H54 (cell line): Measurements from ENCODE around the gene DPYD.
A peak's percentile ranks its signal among the peaks of the same experiment; 100 is the strongest.

ENCODE experiments used
- DNase-seq: peaks from one replicate; pipeline ENCODE4 v3.0.0; 2011; ENCODE audit warnings: low spot score, mixed read lengths; ENCODE audit not compliant: insufficient read length
- FAIRE-seq: peaks from 3 replicates; lab custom pipeline; 2011; peaks lifted over from hg19 to GRCh38; lab: Jason Lieb, UNC
- POLR2A ChIP-seq: IDR thresholded peaks from 2 replicates; pipeline ENCODE4 v1.6.1; 2011; ENCODE audit warnings: low read depth, mild to moderate bottlenecking, low read length

DPYD gene

DNA sequence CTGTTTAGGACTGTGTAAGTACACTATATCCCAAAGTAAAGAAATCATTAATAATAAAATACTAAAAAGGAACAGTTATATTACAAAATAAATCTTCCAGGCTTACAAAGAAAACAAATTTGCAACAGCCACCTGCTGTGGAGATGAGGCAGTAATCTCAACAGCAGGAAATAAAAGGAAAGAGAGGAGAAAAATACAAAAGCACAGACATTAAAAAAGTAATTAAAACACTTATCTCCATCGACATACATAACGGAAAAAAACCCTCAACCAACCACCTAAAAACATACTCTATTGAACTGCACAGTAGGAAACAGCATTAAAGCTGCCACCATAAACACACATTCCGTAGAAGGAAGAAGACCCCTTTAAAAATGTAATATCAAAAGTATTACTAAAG is 317.6 kb downstream of the DPYD start:
- no peak for DNase-seq
- no peak for TF ChIP-seq POLR2A
- no peak for FAIRE-seq

GRCh38 chr1:97599447-97599846 is 321.4 kb downstream of the DPYD start:
- FAIRE-seq (no peak), DNase-seq (no peak)
- TF ChIP-seq POLR2A, result no peak

DNA sequence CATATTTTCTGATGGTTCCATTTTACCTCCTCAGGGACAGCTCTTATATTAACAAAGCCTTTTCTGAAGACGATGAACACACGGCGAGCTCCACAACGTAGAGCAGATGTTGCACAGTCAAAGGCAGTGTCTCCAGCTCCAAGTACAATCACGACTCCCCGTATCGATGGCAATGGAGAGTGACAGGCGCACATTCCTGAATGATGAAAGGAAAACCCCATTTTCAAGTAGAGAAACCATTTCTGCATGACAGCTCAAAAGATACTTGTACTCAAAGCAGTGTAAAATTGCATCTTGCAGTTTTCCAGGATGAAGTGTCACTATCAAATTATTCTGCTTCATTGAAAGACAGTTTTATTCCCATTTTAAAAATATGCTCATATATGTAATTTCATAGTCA is 327.6 kb downstream of the DPYD start:
- no peak for FAIRE-seq
- no peak for TF ChIP-seq POLR2A
- DNase-seq, result no peak

DNA sequence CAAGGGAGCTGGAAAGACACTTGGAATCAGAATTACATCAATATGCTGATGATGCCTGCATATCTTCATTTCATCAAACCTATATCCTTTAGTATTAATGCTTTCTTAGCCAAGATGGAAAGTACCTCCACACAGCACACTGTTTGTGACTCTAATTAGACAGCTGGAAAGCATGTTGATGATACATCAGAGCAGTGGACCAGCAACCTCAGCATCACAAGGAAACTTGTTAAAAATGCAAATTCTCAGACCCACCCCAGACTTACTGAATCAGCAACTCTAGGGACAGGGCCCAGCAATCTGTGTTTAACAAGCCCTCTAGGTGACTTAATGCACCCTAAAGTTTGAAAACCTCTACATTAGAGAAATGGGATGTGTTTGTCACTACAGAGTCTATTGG is 332.1 kb downstream of the DPYD start:
- no peak for DNase-seq
- FAIRE-seq, result no peak
- TF ChIP-seq POLR2A, result no peak

DNA sequence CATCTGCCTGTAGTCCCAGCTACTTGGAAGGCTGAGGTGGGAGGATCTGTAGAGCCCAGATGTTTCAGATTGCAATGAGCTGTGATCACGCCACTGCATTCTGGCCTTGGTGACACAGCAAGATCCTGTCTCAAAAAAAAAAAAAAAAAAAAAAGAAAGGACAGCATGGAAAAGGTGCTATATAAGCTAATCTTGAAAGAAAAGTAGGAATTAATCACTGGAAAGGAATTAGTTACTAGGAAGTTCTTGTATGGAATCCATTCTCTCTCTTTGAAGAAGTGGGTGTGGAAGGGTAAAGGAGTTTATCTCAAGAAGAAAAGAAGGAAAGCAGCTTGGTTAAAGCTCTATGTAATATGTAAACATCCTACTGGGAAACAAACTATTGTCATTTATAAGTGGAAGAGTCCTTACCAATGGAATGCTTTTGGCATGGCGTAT is 339.2 kb downstream of the DPYD start:
- no peak for TF ChIP-seq POLR2A
- FAIRE-seq (peak; percentile 82), DNase-seq (no peak)

GRCh38 chr1:97577613-97578012 is 343.2 kb downstream of the DPYD start:
- FAIRE-seq, result no peak

DNA sequence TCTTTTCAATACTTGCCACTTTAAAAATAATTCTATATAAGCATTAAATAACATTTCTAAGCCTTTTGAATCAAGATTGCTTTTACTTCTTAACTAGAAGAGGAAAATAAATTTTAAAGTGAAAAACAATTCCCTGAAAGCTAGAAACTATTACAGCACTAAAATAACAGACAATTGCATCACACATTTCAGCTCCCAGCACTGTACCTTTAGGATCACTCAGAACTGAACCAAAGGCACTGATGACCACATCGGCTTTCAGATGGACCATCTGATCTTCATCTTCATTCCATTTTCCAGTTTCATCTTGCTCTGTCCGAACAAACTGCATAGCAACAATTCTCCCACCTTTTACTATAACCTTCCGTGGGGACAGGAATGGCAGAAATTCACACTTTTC is 347.3 kb downstream of the DPYD start:
- FAIRE-seq, result no peak

More at GRCh38 chr1:97577613-97578012, 343.2 kb downstream of the DPYD start:
- no peak for TF ChIP-seq POLR2A
- no peak for DNase-seq

DNA sequence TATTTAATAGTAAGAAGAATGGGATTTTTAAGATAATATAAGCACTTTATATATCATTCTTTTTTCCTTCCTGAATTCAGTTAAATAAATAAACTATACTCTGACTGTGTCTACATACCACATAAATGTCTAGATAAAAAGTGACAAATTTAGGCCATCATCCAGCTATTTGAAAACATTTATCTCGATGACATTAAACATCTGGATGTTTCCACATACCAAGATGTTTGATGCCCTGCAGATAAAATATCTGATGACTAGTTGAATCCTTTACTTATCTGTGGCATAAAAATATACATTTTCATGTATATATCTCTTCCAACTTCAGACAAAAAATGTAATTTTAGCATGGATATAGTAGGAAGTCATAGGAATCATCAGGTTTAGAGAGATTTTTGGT is 348.3 kb downstream of the DPYD start:
- no peak for DNase-seq
- TF ChIP-seq POLR2A, result no peak

More for the DNA sequence above, 347.3 kb downstream of the DPYD start:
- DNase-seq, result no peak
- no peak for TF ChIP-seq POLR2A

GRCh38 chr1:97571760-97572159 is 349.1 kb downstream of the DPYD start:
- FAIRE-seq (no peak), DNase-seq (no peak)
- TF ChIP-seq POLR2A, result no peak

More for the DNA sequence above, 348.3 kb downstream of the DPYD start:
- FAIRE-seq, result no peak

DNA sequence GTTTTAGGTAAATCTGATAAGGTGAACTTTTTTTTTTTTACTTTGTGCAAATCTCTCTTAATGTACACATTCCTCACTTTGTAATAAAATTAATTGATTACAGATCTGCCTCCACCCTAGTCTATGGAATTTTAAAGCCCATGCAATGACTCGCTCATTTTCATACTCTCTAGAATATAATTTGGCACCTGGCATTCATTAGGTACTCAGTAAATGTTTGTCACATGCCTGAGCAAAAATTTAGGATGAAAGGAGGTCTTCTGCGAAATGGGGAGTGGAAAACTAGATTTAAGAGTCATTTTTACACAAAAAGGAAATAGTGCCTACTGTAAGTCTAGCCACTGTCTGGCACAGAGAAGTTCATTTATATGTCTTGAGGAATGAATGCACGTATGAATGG is 350.1 kb downstream of the DPYD start:
- TF ChIP-seq POLR2A, result no peak
- DNase-seq (no peak), FAIRE-seq (no peak)

- TF ChIP-seq POLR2A, result no peak
- no peak for DNase-seq
- FAIRE-seq, result no peak
These were observed 353.7 kb downstream of the DPYD start for GRCh38 chr1:97567000-97567749.

- FAIRE-seq (no peak), DNase-seq (no peak)
- TF ChIP-seq POLR2A, result no peak
These were observed 354.9 kb downstream of the DPYD start for GRCh38 chr1:97565886-97566285.

GRCh38 chr1:97563926-97564325 is 356.9 kb downstream of the DPYD start:
- TF ChIP-seq POLR2A, result no peak
- FAIRE-seq, result no peak

GRCh38 chr1:97562081-97562480 is 358.8 kb downstream of the DPYD start:
- FAIRE-seq (peak; percentile 23), DNase-seq (no peak)
- no peak for TF ChIP-seq POLR2A

More at GRCh38 chr1:97563926-97564325, 356.9 kb downstream of the DPYD start:
- DNase-seq, result no peak

- no peak for TF ChIP-seq POLR2A
- no peak for DNase-seq
- FAIRE-seq, result no peak
These were observed 360.1 kb downstream of the DPYD start for GRCh38 chr1:97560714-97561113.

GRCh38 chr1:97553971-97554370 is 366.9 kb downstream of the DPYD start:
- FAIRE-seq, result no peak
- TF ChIP-seq POLR2A, result no peak
- no peak for DNase-seq
